ENCODE measurements around the gene ATAD1. TPM values are rescaled to one million over a fixed set of nuclear protein-coding genes. Genes with fewer than 3 reads are reported as not detected.

ATAD1 gene
- total RNA-seq, 1 donor: 43.8 TPM

- Histone ChIP-seq H2AFZ (ENCODE audit: low read length) (peak overlapping the region; percentile 11), H3K4me2 (ENCODE audit: insufficient read depth, low read length) (peak overlapping the region; percentile 55), H4K20me1 (ENCODE audit: insufficient read depth, low read length) (no peaks in the 10 kb centered on the region), H3K4me3 (ENCODE audit: insufficient read depth, low read length) (no peak overlapping the region), H3K36me3 (ENCODE audit: insufficient read depth, low read length) (peaks cover 4% of the 10 kb centered on the region), H3K27me3 (ENCODE audit: insufficient read depth, low read length) (no peaks in the 10 kb centered on the region), H3K9me3 (ENCODE audit: low read depth, low read length) (no peaks in the 10 kb centered on the region), H3K4me1 (ENCODE audit: insufficient read depth, low read length) (peaks cover 13% of the 10 kb centered on the region), H3K27ac (ENCODE audit: low read depth, low read length) (peak overlapping the region; percentile 34), H3K79me2 (ENCODE audit: insufficient read depth, low read length) (peaks cover 7% of the 10 kb centered on the region)
- TF ChIP-seq CTCF (IDR thresholded peaks at IDR 0.05; ENCODE audit: extremely low read depth, low read depth, low read length): no peak
- no peak for DNase-seq (ENCODE audit: insufficient read length, low spot score, missing footprints)
Observed at GRCh38 chr10:87775766-87776165, 42.3 kb downstream of the ATAD1 start.

GRCh38 chr10:87771871-87772500 is 46.0 kb downstream of the ATAD1 start:
- no peak overlapping the region for H3K4me3 ChIP-seq (ENCODE audit: insufficient read depth, low read length)
- no peak for DNase-seq (ENCODE audit: insufficient read length, low spot score, missing footprints)
- no peak overlapping the region for H2AFZ ChIP-seq (ENCODE audit: low read length)
- no peak overlapping the region for H3K27ac ChIP-seq (ENCODE audit: low read depth, low read length)
- TF ChIP-seq CTCF (IDR thresholded peaks at IDR 0.05; ENCODE audit: extremely low read depth, low read depth, low read length): peak; percentile 48
- no peaks in the 10 kb centered on the region for H3K9me3 ChIP-seq (ENCODE audit: low read depth, low read length)
- H3K4me2 ChIP-seq (ENCODE audit: insufficient read depth, low read length): no peak overlapping the region
- peaks cover 13% of the 10 kb centered on the region for H3K4me1 ChIP-seq (ENCODE audit: insufficient read depth, low read length)
- H3K36me3 ChIP-seq (ENCODE audit: insufficient read depth, low read length): peaks cover 11% of the 10 kb centered on the region
- no peaks in the 10 kb centered on the region for H4K20me1 ChIP-seq (ENCODE audit: insufficient read depth, low read length)
- H3K27me3 ChIP-seq (ENCODE audit: insufficient read depth, low read length): no peaks in the 10 kb centered on the region
- H3K79me2 ChIP-seq (ENCODE audit: insufficient read depth, low read length): no peaks in the 10 kb centered on the region

GRCh38 chr10:87767253-87767652 is 50.8 kb downstream of the ATAD1 start:
- DNase-seq (ENCODE audit: insufficient read length, low spot score, missing footprints): no peak
- Histone ChIP-seq H3K79me2 (ENCODE audit: insufficient read depth, low read length) (no peaks in the 10 kb centered on the region), H3K36me3 (ENCODE audit: insufficient read depth, low read length) (peaks cover 11% of the 10 kb centered on the region), H3K27ac (ENCODE audit: low read depth, low read length) (no peak overlapping the region), H2AFZ (ENCODE audit: low read length) (no peak overlapping the region), H3K9me3 (ENCODE audit: low read depth, low read length) (no peaks in the 10 kb centered on the region), H3K27me3 (ENCODE audit: insufficient read depth, low read length) (no peaks in the 10 kb centered on the region), H3K4me1 (ENCODE audit: insufficient read depth, low read length) (peaks cover 1% of the 10 kb centered on the region), H3K4me2 (ENCODE audit: insufficient read depth, low read length) (no peak overlapping the region), H3K4me3 (ENCODE audit: insufficient read depth, low read length) (no peak overlapping the region), H4K20me1 (ENCODE audit: insufficient read depth, low read length) (no peaks in the 10 kb centered on the region)
- no peak for TF ChIP-seq CTCF (IDR thresholded peaks at IDR 0.05; ENCODE audit: extremely low read depth, low read depth, low read length)

- Histone ChIP-seq H3K79me2 (ENCODE audit: insufficient read depth, low read length) (no peaks in the 10 kb centered on the region), H3K4me3 (ENCODE audit: insufficient read depth, low read length) (no peak overlapping the region), H3K36me3 (ENCODE audit: insufficient read depth, low read length) (peaks cover 11% of the 10 kb centered on the region), H2AFZ (ENCODE audit: low read length) (no peak overlapping the region), H3K27me3 (ENCODE audit: insufficient read depth, low read length) (no peaks in the 10 kb centered on the region), H3K4me1 (ENCODE audit: insufficient read depth, low read length) (peaks cover 3% of the 10 kb centered on the region), H4K20me1 (ENCODE audit: insufficient read depth, low read length) (no peaks in the 10 kb centered on the region), H3K27ac (ENCODE audit: low read depth, low read length) (no peak overlapping the region), H3K9me3 (ENCODE audit: low read depth, low read length) (no peaks in the 10 kb centered on the region), H3K4me2 (ENCODE audit: insufficient read depth, low read length) (no peak overlapping the region)
- no peak for TF ChIP-seq CTCF (IDR thresholded peaks at IDR 0.05; ENCODE audit: extremely low read depth, low read depth, low read length)
- no peak for DNase-seq (ENCODE audit: insufficient read length, low spot score, missing footprints)
Observed at GRCh38 chr10:87765666-87766376, 52.2 kb downstream of the ATAD1 start.

All from osteoblast (primary cell).